Type B pancreatic cell (in vitro differentiated cells): Measurements from ENCODE around the gene TEKT5. TPM values are rescaled to one million over a fixed set of nuclear protein-coding genes. Genes with fewer than 3 reads are reported as not detected.
"Not testable (repeated sequence)": the region's sequence is repeated elsewhere in the genome, so short reads cannot be mapped to it uniquely, and the experiment has no call there.

Source experiments
- DNase-seq: peaks from one replicate; pipeline ENCODE4 v3.0.0; 2021; ENCODE audit warnings: mixed read lengths; ENCODE audit not compliant: unreplicated experiment; ENCODE audit errors: extremely low spot score
- H3K27ac Mint-ChIP-seq: 2 replicates; pipeline ENCODE4 v1.8.0; 2021; ENCODE audit warnings: mild to moderate bottlenecking, mixed read lengths
- H3K27me3 Mint-ChIP-seq: 2 replicates; pipeline ENCODE4 v1.8.0; 2021; ENCODE audit warnings: mixed read lengths
- H3K36me3 Mint-ChIP-seq: 2 replicates; pipeline ENCODE4 v1.8.0; 2021; ENCODE audit warnings: mixed read lengths
- H3K4me1 Mint-ChIP-seq: one replicate; pipeline ENCODE4 v1.8.0; 2021; ENCODE audit warnings: mixed read lengths; ENCODE audit not compliant: unreplicated experiment
- H3K4me3 Mint-ChIP-seq: 2 replicates; pipeline ENCODE4 v1.8.0; 2021; ENCODE audit warnings: mild to moderate bottlenecking, mixed read lengths
- H3K9me3 Mint-ChIP-seq: 2 replicates; pipeline ENCODE4 v1.8.0; 2021; ENCODE audit warnings: mixed read lengths
- CTCF ChIP-seq: fragments of 200-600 bp; sonication (generic); conservative IDR thresholded peaks from 2 replicates; pipeline ENCODE4 v1.5.0; 2021; ENCODE audit warnings: antibody characterized with exemption, mild to moderate bottlenecking
- total RNA-seq: library from RNA; stranded (reverse); gene quantifications from 2 replicates; pipeline ENCODE4 v1.2.1, GENCODE V29; 2021; ENCODE audit warnings: low replicate concordance

The TEKT5 gene
- total RNA-seq, 1 donor from 2014 or later, result 0.41 TPM

- DNase-seq, result no peak
- H3K4me1 Mint-ChIP-seq, result no peaks in the 10 kb centered on the region
- H3K27me3 Mint-ChIP-seq, result peaks cover 5% of the 10 kb centered on the region
- no peaks in the 10 kb centered on the region for H3K9me3 Mint-ChIP-seq
- H3K36me3 Mint-ChIP-seq, result no peaks in the 10 kb centered on the region
- no peak overlapping the region for H3K27ac Mint-ChIP-seq
- H3K4me3 Mint-ChIP-seq, result no peak overlapping the region
- TF ChIP-seq CTCF, result no peak
Measured at GRCh38 chr16:10624527-10624926, 70.2 kb downstream of the TEKT5 start.

GRCh38 chr16:10623059-10623458 lies 71.7 kb downstream of the TEKT5 start:
- TF ChIP-seq CTCF, result no peak
- peaks cover 2% of the 10 kb centered on the region for H3K4me1 Mint-ChIP-seq
- H3K9me3 Mint-ChIP-seq, result no peaks in the 10 kb centered on the region
- no peak overlapping the region for H3K4me3 Mint-ChIP-seq
- no peak overlapping the region for H3K27ac Mint-ChIP-seq
- no peaks in the 10 kb centered on the region for H3K36me3 Mint-ChIP-seq
- DNase-seq, result no peak
- peaks cover 6% of the 10 kb centered on the region for H3K27me3 Mint-ChIP-seq

- DNase-seq, result no peak
- H3K27ac Mint-ChIP-seq, result no peak overlapping the region
- H3K4me3 Mint-ChIP-seq, result no peak overlapping the region
Measured at GRCh38 chr16:10622036-10622921, 72.5 kb downstream of the TEKT5 start.

GRCh38 chr16:10621216-10621949 lies 73.3 kb downstream of the TEKT5 start:
- H3K9me3 Mint-ChIP-seq, H3K36me3 Mint-ChIP-seq, H3K27ac Mint-ChIP-seq, H3K4me3 Mint-ChIP-seq, DNase-seq: not testable (repeated sequence)
- Mint-ChIP-seq H3K27me3 (peaks cover 14% of the 10 kb centered on the region), H3K4me1 (peaks cover 12% of the 10 kb centered on the region)

More at GRCh38 chr16:10622036-10622921, 72.5 kb downstream of the TEKT5 start:
- no peak for TF ChIP-seq CTCF
- H3K36me3 Mint-ChIP-seq, result no peaks in the 10 kb centered on the region
- H3K9me3 Mint-ChIP-seq, result no peaks in the 10 kb centered on the region
- peaks cover 14% of the 10 kb centered on the region for H3K27me3 Mint-ChIP-seq
- H3K4me1 Mint-ChIP-seq, result peaks cover 9% of the 10 kb centered on the region

- Mint-ChIP-seq H3K9me3 (no peaks in the 10 kb centered on the region), H3K27me3 (peaks cover 14% of the 10 kb centered on the region), H3K4me1 (peaks cover 12% of the 10 kb centered on the region), H3K36me3 (no peaks in the 10 kb centered on the region), H3K27ac (no peak overlapping the region), H3K4me3 (no peak overlapping the region)
- no peak for TF ChIP-seq CTCF
- DNase-seq, result no peak
Measured at GRCh38 chr16:10620120-10620519, 74.6 kb downstream of the TEKT5 start.
